ENCODE data around the gene MAP3K2.

GRCh38 chr2:127302168-127302567, 85.6 kb downstream of the MAP3K2 start:
- no peak for TF ChIP-seq CTCF (IDR thresholded peaks at IDR 0.05)
- no peak for TF ChIP-seq POLR2A (IDR thresholded peaks at IDR 0.05)

All from suprapubic skin (tissue), 3 donors.